Choroid plexus epithelial cell (primary cell): ENCODE measurements around the gene PCGF1.

Experiments
- DNase-seq: peaks from one replicate; pipeline ENCODE4 v3.0.0-alpha.2; 2010; ENCODE audit warnings: low read depth
- H3K4me3 ChIP-seq: 2 replicates; pipeline ENCODE4 v1.5.1; 2011; ENCODE audit warnings: low read depth, mild to moderate bottlenecking, control low read depth, low read length, moderate library complexity
- TF ChIP-seq, protein P1 (sequence below): conservative IDR thresholded peaks from 2 replicates; pipeline ENCODE4 v1.5.1; 2011; ENCODE audit warnings: low read depth, mild to moderate bottlenecking, control low read depth, inconsistent platforms, low read length, moderate library complexity

Gene PCGF1

DNA sequence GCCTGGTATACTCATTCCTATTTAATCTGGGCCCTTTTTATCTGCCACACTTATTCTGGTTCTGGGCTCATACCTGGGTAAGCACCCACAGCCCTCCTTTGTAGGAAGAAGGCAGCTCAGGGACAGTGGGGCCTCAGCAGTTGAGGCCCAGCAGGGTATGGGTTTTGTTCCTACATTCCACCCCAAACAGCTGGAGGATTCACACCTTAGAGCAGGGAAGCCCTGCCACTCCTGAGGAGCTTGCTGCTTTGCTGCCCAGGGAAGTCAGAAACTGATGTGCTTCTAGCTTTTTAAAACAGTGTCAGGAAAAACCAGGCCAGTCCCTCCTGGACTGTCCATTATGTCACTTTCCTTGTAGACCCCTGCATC, 6.9 kb downstream of the PCGF1 start:
- DNase-seq = no peak
- no peak overlapping the region for H3K4me3 ChIP-seq
- TF ChIP-seq, protein P1, sequence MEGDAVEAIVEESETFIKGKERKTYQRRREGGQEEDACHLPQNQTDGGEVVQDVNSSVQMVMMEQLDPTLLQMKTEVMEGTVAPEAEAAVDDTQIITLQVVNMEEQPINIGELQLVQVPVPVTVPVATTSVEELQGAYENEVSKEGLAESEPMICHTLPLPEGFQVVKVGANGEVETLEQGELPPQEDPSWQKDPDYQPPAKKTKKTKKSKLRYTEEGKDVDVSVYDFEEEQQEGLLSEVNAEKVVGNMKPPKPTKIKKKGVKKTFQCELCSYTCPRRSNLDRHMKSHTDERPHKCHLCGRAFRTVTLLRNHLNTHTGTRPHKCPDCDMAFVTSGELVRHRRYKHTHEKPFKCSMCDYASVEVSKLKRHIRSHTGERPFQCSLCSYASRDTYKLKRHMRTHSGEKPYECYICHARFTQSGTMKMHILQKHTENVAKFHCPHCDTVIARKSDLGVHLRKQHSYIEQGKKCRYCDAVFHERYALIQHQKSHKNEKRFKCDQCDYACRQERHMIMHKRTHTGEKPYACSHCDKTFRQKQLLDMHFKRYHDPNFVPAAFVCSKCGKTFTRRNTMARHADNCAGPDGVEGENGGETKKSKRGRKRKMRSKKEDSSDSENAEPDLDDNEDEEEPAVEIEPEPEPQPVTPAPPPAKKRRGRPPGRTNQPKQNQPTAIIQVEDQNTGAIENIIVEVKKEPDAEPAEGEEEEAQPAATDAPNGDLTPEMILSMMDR = no peak

DNA sequence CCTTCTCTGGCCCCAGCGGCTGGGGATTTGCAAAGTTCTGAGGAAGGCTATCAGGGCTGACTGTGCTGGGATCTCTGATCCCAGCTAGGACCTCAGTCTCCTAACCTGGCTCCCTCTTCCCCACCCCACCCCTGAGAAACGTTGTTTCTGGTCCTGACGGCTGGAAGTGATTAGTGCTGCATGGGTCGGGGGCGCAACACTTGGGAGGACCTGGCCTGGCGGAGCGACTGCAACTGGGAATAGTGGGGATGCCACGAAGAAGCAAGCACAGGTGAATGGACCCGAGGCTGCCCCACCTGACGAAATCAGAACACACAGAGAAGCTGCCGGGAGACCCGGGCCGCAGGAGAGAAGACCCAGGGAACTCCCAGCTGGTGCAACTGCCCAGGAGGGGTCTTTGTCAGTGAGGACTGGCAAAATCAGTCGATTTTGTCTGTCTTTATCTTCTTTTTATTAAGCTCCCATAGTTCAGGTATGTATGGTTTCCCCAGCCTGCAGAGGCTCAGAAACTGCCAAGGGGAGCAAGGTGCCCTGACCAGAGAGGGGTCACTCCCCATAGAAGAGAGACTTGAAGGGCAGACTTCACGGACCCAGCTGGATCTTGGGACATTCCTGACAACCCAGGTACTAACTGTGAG, 7.4 kb downstream of the PCGF1 start:
- TF ChIP-seq, protein P1 = no peak
- no peak overlapping the region for H3K4me3 ChIP-seq
- no peak for DNase-seq

DNA sequence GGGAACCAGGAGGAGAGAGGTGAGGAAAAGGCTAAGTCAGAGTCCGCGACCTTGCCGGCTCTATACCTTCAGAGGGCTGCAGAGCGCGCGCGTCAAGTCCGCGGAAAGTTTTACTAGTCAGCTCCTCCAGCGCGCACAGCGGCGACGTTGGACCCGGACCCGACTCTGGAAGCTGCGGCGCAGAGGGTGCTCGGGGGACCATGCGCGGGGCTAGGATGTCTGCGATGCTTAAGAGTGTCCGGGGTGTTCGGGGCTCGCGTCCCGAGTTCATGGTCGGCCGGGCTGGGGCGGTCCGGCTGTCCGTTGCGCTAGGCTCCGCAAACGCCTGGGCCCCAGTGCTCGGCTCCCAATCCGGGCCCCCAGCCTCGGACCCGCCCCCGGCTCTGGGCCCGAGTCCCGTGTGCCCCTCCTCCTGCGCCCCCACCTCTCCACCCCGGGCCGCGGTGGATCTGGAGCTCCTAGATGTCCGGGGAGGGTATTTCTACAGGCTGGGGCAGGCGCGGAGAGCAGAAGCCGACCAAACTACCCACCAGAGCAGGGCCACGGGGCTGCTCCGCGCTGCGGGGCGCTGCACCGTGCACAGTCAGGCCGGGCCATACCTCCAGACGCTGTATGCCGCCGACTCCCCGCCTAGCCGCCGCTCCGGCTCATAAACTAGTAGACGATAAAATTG, 8.1 kb downstream of the PCGF1 start, which contains the start of gene LBX2:
Gene LBX2 (minus strand): TSS at position 337 of the 673 bp plus-strand sequence. CDS start 66 bp downstream, at position 271.
- no peak for DNase-seq
- peak within 1 kb of the TSS; percentile 35 for H3K4me3 ChIP-seq
- TF ChIP-seq, protein P1 = no peak

DNA sequence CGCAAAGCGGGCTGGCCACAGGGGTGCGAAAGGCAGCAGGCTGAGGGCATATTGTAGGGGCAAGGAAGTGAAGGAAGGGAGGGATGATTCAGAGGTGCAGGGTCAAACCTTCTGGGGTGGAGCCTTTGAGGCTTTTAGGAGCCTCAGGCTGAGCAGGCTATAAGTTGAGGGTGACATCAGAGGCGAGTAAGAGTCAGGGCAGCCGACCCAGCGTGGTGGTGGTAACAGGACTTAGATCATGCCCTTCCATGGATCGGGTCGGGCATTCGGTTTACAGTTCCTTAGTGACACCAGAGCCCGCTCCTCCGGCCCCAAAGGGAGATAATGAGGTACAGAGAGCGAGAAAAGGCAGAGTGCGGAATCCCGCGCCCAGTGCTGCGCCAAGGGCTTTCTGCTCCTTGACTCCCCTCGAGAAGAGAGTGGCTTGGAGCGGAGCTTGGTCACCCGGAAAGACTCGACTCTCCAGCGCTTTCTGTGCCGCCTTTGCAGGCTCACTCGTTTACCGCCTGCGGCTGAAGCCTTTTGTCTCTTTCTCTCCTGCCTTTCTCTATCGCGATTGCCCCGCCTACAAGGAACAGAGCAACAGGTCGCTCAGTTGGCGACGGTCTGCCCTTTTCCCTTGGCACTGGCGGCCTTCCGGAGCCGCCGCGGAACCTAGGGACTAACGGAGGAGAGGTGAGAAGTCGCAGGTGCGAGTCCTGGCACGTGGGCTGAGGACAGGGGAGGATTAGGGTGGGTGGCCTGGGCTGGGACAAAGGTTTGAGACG, 8.8 kb downstream of the PCGF1 start:
- DNase-seq = no peak
- TF ChIP-seq, protein P1 = no peak

DNA sequence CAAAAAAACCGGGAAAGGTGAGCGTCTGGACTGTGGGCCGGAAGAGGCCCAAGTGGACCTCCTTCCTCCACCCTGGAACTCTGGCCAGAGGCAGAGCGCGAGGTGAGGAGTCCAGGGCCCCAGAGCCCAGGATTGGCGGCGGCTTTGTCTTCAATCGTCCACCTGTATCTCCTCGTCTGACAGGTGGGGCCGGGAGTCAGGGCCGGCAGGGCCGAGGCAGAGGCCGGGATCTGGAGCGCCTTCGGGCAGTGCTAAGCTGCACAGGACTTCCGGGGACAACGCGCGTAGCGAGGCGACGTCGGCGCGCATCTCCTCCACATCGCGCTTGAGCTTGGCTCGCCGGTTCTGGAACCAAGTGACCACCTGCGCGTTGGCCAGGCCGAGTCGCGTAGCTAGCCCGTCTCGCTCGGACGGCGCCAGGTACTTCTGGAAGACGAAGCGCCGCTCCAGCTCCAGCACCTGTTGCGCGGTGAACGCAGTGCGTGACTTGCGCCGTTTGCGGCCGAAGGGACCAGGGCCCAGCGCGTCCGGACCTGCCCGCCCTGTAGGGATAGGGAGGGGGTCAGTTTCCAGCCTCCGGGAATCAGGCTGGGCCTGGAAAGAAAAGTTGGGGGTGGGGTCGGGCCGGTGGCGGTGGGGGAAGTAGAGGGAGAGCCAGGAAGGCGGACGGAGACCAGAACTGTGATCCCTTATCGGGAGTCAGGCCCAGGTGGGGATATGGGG, 9.6 kb downstream of the PCGF1 start:
- no peak for DNase-seq
- H3K4me3 ChIP-seq = peak overlapping the region; percentile 35
- TF ChIP-seq, protein P1 = no peak

More for the DNA sequence above, 8.8 kb downstream of the PCGF1 start:
- H3K4me3 ChIP-seq = peak overlapping the region; percentile 35

DNA sequence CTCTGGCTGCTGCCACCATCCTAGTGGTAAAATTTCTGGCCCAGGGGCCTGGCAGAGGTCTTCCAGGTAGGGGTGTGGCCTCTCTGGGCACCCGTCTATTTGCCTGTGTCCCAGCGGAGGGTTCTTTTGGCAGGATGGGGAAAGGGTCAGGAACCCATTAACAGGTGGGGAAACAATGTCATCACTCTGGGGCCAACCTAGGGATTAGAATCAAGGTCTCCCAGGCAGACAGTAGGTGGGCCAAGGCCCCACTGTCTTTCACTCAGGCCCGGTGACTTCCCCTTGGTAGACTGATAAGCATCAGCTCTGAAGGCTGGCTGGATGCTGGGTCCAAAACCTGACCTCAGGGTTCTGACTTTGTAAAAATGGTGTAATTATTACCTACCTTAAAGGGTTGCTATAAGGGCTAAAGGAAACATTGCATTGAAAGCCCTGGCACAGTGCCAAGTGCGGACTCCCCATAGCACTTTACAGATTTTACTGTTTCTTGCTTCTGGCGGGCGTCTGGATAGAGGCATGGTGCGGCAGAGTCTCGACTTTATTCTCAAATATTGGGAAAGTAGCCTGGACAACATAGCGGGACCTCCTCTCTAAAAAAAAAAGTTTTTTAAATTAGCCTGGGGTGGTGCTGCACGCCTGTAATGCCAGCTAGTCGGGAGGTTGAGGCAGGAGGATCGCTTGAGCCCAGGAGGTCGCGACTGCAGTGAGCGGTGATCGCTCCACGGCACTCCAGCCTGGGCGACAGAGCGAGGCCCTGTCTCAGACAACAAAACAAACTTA, 10.3 kb downstream of the PCGF1 start:
- H3K4me3 ChIP-seq = peak overlapping the region; percentile 35
- no peak for DNase-seq
- TF ChIP-seq, protein P1 = no peak
